Endodermal cell (in vitro differentiated cells): Measurements from ENCODE around the gene MAN2A2. TPM values are rescaled to one million over a fixed set of nuclear protein-coding genes. Genes with fewer than 3 reads are reported as not detected.

Experiments used
- DNase-seq: peaks from one replicate; pipeline ENCODE4 v3.0.0-alpha.2; 2017
- H3K27ac ChIP-seq: 2 replicates; pipeline ENCODE4 v1.5.1; 2013; ENCODE audit warnings: mild to moderate bottlenecking, low read depth, low read length, moderate library complexity
- H3K27me3 ChIP-seq: 2 replicates; pipeline ENCODE4 v1.6.1; 2013; ENCODE audit warnings: mild to moderate bottlenecking, low read length, moderate library complexity; ENCODE audit not compliant: insufficient read depth, control insufficient read depth, poor library complexity, severe bottlenecking
- H3K36me3 ChIP-seq: 2 replicates; pipeline ENCODE4 v1.7.0; 2013; ENCODE audit warnings: mild to moderate bottlenecking, low read length, moderate library complexity; ENCODE audit not compliant: control insufficient read depth, insufficient read depth
- H3K4me1 ChIP-seq: one replicate; pipeline ENCODE4 v1.7.0; 2013; ENCODE audit warnings: low read length; ENCODE audit not compliant: control insufficient read depth, insufficient read depth
- H3K4me3 ChIP-seq: 2 replicates; pipeline ENCODE4 v1.5.1; 2013; ENCODE audit warnings: mild to moderate bottlenecking, low read length, moderate library complexity
- H3K9ac ChIP-seq: 2 replicates; pipeline ENCODE4 v1.6.1; 2013; ENCODE audit warnings: mild to moderate bottlenecking, low read length, moderate library complexity; ENCODE audit not compliant: poor library complexity, severe bottlenecking; ENCODE audit errors: extremely low read depth
- H3K9me3 ChIP-seq: 2 replicates; pipeline ENCODE4 v1.6.1; 2013; ENCODE audit warnings: mild to moderate bottlenecking, low read length, moderate library complexity; ENCODE audit not compliant: control insufficient read depth
- H3K27ac Mint-ChIP-seq: 2 replicates; pipeline ENCODE4 v1.8.0; 2020; ENCODE audit warnings: mixed read lengths
- H3K27me3 Mint-ChIP-seq: 2 replicates; pipeline ENCODE4 v1.8.0; 2021; ENCODE audit warnings: mild to moderate bottlenecking, mixed read lengths; ENCODE audit not compliant: insufficient read depth
- H3K36me3 Mint-ChIP-seq: 2 replicates; pipeline ENCODE4 v1.8.0; 2020; ENCODE audit warnings: low read depth, mixed read lengths
- H3K4me1 Mint-ChIP-seq: 2 replicates; pipeline ENCODE4 v1.8.0; 2020; ENCODE audit warnings: mixed read lengths
- H3K4me3 Mint-ChIP-seq: 2 replicates; pipeline ENCODE4 v1.8.0; 2020; ENCODE audit warnings: mild to moderate bottlenecking, moderate library complexity, mixed read lengths
- H3K9me3 Mint-ChIP-seq: 2 replicates; pipeline ENCODE4 v1.8.0; 2020; ENCODE audit warnings: mild to moderate bottlenecking, mixed read lengths
- WGBS, 2 experiments: methylation state at CpG; one replicate each; pipeline versions ENCODE4 v1.1.5 to v1.1.7; 2013; ENCODE audit warnings: missing lambda C conversion rate in 2 of 2, mixed read lengths in 1 of 2; ENCODE audit not compliant: insufficient coverage in 1 of 2, insufficient read length in 1 of 2; 5-methylcytosine and 5-hydroxymethylcytosine counted together
- total RNA-seq, 2 donors: library from RNA; stranded (reverse); fragmentation: NEBNext Ultra II Directional in 1 of 2; extraction: Animal tissue kit (Norgen Biotek cat#: 25700) in 1 of 2; gene quantifications; 2 replicates in 1 of 2; 3 replicates in 1 of 2; pipeline ENCODE4 v1.2.1, GENCODE V29; 2021
- TF ChIP-seq, protein P1 (sequence below): fragments of 200-600 bp; sonication (generic); conservative IDR thresholded peaks from 2 replicates; pipeline ENCODE4 v1.5.0; 2021; ENCODE audit warnings: antibody characterized with exemption, mild to moderate bottlenecking

The MAN2A2 gene
- total RNA-seq, 2 donors from 2014 or later = 41.0 to 62.9 TPM

DNA sequence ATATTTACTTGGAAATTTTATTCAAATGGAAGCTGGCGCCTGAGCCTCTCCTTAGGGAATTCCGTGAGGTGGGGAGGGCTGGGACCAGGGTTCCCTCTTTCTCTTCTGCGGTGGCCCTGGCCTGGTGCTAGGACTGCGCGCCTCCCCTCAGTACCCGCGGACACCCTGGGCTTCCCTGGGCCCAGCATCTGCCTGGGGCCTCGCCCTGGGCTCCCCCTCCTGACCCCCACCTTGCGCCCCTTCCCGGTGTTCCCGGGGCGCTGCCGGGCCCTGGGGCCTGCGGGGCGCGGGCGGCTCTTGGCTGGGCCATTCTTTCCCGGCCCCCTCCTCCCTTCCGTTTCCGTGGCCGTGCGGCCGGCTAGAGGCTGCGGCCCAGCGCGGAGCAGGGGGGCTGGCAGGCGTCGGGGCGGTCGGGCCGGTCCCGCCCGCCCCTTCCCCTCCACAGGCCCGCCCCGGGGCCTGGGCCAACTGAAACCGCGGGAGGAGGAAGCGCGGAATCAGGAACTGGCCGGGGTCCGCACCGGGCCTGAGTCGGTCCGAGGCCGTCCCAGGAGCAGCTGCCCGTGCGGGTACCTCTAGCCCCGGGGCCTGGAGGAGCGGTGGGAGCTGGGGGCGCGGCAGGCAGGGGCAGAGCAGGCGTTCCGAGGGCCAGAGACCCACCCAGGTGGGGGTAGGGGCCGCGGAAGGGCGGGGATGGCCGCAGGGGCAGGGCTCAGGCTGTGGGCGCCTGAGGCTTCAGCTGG lies 19.0 kb upstream of the MAN2A2 start, which contains the start of gene FES:
FES (plus strand) TSS at position 529 of the 743 bp plus-strand sequence. CDS start 542 bp downstream, outside the sequence.
- Histone ChIP-seq H3K36me3 (peaks cover 3% of the 10 kb centered on the region), H3K9ac (peak within 1 kb of the TSS; percentile 30), H3K9me3 (no peaks in the 10 kb centered on the region), H3K4me1 (peaks cover 15% of the 10 kb centered on the region), H3K27ac (peak within 1 kb of the TSS; percentile 30), H3K27me3 (no peaks in the 10 kb centered on the region), H3K4me3 (peak within 1 kb of the TSS; percentile 72)
- Mint-ChIP-seq H3K4me3 (peak within 1 kb of the TSS; percentile 56), H3K27me3 (no peaks in the 10 kb centered on the region), H3K27ac (peak within 1 kb of the TSS; percentile 81), H3K36me3 (peaks cover 17% of the 10 kb centered on the region), H3K4me1 (peaks cover 19% of the 10 kb centered on the region), H3K9me3 (no peaks in the 10 kb centered on the region)
- 20 to 47% methylated on average over 8 to 58 of the region's 58 CpGs for WGBS, 2 experiments
- TF ChIP-seq, protein P1, sequence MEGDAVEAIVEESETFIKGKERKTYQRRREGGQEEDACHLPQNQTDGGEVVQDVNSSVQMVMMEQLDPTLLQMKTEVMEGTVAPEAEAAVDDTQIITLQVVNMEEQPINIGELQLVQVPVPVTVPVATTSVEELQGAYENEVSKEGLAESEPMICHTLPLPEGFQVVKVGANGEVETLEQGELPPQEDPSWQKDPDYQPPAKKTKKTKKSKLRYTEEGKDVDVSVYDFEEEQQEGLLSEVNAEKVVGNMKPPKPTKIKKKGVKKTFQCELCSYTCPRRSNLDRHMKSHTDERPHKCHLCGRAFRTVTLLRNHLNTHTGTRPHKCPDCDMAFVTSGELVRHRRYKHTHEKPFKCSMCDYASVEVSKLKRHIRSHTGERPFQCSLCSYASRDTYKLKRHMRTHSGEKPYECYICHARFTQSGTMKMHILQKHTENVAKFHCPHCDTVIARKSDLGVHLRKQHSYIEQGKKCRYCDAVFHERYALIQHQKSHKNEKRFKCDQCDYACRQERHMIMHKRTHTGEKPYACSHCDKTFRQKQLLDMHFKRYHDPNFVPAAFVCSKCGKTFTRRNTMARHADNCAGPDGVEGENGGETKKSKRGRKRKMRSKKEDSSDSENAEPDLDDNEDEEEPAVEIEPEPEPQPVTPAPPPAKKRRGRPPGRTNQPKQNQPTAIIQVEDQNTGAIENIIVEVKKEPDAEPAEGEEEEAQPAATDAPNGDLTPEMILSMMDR = no peak
- peak; percentile 89 for DNase-seq

DNA sequence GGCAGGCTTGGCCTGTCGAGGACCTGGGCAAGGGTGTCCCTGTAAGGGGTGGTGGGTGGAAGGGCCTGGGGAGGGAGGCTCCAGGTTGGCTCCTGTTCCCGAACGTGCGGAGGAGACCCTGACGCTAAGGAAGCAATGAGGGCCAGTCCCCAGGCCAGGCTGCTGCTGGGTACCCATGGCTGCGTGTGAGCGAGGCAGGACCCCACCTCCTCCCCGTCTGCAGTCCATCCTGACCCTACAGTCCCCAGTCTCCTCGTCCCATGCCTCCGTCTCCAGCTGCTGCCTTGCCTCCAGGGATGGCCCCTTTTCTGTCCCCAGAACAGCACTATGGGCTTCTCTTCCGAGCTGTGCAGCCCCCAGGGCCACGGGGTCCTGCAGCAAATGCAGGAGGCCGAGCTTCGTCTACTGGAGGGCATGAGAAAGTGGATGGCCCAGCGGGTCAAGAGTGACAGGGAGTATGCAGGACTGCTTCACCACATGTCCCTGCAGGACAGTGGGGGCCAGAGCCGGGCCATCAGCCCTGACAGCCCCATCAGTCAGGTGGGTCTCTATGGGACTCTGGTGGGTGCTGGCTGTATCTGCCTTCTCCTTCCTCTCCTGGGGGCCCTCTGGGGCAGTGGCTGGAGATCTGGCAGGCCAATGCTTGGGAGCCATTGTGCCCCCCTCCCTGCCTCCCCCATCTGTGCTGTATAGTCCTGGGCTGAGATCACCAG lies 18.2 kb upstream of the MAN2A2 start:
- no peak for DNase-seq
- peak overlapping the region; percentile 56 for H3K4me3 Mint-ChIP-seq
- no peaks in the 10 kb centered on the region for H3K27me3 Mint-ChIP-seq
- TF ChIP-seq, protein P1 = no peak
- H3K4me1 Mint-ChIP-seq = peaks cover 19% of the 10 kb centered on the region
- Histone ChIP-seq H3K4me3 (peak overlapping the region; percentile 72), H3K27ac (no peak overlapping the region), H3K27me3 (no peaks in the 10 kb centered on the region), H3K4me1 (peaks cover 15% of the 10 kb centered on the region), H3K36me3 (peaks cover 3% of the 10 kb centered on the region), H3K9ac (peak overlapping the region; percentile 30), H3K9me3 (no peaks in the 10 kb centered on the region)
- 76 to 83% methylated on average over 7 to 16 of the region's 16 CpGs for WGBS, 2 experiments
- peak overlapping the region; percentile 35 for H3K27ac Mint-ChIP-seq
- peaks cover 11% of the 10 kb centered on the region for H3K36me3 Mint-ChIP-seq
- H3K9me3 Mint-ChIP-seq = no peaks in the 10 kb centered on the region

DNA sequence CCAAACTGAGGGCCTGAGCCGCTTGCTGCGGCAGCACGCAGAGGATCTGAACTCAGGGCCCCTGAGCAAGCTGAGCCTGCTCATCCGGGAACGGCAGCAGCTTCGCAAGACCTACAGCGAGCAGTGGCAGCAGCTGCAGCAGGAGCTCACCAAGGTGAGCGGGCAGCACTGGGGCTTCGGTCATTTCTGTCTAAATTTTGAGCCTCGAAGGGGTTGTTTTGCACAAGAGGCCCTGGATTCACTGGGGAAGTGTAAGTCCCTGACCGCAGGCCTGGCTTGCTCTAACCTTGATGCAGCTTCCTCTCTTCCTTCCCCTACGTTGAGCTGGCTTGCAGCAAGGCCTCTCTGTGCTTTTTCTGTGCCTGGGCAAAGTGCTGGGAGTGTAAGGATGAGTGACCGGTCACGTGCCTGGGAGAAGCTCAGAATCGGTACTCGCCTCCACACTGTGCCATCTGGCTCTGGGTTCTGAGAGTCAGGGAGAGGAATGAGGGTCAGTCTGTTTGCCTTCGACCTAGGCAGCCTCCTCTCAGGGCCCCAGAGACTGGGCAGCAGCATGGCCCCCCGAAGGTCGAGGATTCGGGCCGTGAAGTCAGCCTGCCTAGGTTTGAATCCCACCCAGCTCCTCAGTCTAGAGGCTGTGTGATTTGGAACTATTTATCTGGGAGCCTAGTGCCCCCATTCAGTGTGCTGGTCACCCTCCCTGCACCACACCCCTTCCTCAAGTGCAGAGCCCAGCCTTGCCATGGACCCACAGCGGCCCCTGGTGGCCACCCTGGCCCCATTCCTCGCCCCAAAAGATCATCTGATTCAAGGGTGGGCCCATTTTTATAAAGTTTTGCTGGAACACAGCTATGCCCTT lies 17.4 kb upstream of the MAN2A2 start:
- TF ChIP-seq, protein P1 = peak; percentile 98
- no peak overlapping the region for H3K9ac ChIP-seq
- DNase-seq = peak; percentile 94
- Mint-ChIP-seq H3K4me3 (peak overlapping the region; percentile 56), H3K27ac (peak overlapping the region; percentile 35), H3K27me3 (no peaks in the 10 kb centered on the region), H3K4me1 (peaks cover 19% of the 10 kb centered on the region), H3K36me3 (peaks cover 12% of the 10 kb centered on the region), H3K9me3 (no peaks in the 10 kb centered on the region)
- no peak overlapping the region for H3K4me3 ChIP-seq
- no peaks in the 10 kb centered on the region for H3K27me3 ChIP-seq
- peaks cover 15% of the 10 kb centered on the region for H3K4me1 ChIP-seq
- no peaks in the 10 kb centered on the region for H3K9me3 ChIP-seq
- 79 to 87% methylated on average over 15 to 23 of the region's 23 CpGs for WGBS, 2 experiments
- H3K27ac ChIP-seq = no peak overlapping the region
- H3K36me3 ChIP-seq = peaks cover 3% of the 10 kb centered on the region
